HepG2 (cell line): ENCODE results near the gene SAPCD2. TPM values are rescaled to one million over a fixed set of nuclear protein-coding genes. Genes with fewer than 3 reads are reported as not detected.
"Not testable (repeated sequence)": the region's sequence is repeated elsewhere in the genome, so short reads cannot be mapped to it uniquely, and the experiment has no call there.

Experiments used
- ATAC-seq: fragments of 200-7000 bp; cut with Tn5 transposase; 3 replicates; pipeline ENCODE4 v1.9.1; 2020; ENCODE audit warnings: mild to moderate bottlenecking, moderate library complexity
- BruUV-seq: library from RNA; stranded (reverse); fragments of 400-500 nt; replicated peaks from 2 replicates; lab custom pipeline; 2021; lab: Mats Ljungman, UMichigan
- CTCF ChIA-PET: fragments of 300-600 bp; formaldehyde crosslinking; extraction: SDS; loops from one replicate; lab custom pipeline; 2021; ENCODE audit warnings: low total read pairs, inconsistent platforms, low intra/inter-chr PET ratio; lab: Yijun Ruan, JAX
- POLR2A ChIA-PET: fragments of 350-600 bp; sonication (Branson Sonifier 250); formaldehyde crosslinking; loops from one replicate; lab custom pipeline; 2020; ENCODE audit warnings: antibody characterized with exemption, inconsistent platforms; lab: Yijun Ruan, JAX
- DNase-seq: peaks from one replicate; pipeline ENCODE4 v3.0.0-alpha.2; 2015; ENCODE audit warnings: low spot score
- FAIRE-seq: peaks from 3 replicates; lab custom pipeline; 2011; peaks lifted over from hg19 to GRCh38; lab: Jason Lieb, UNC
- H2AFZ ChIP-seq: one replicate; pipeline ENCODE4 v1.6.1; 2011; ENCODE audit warnings: low read length, inconsistent platforms
- H3K27ac ChIP-seq: fragments of 300-600 bp; 3 replicates; pipeline ENCODE4 v1.8.0; 2011; ENCODE audit warnings: mixed run types, mild to moderate bottlenecking, mixed read lengths, low read length, inconsistent platforms; ENCODE audit not compliant: insufficient read depth; ENCODE audit errors: extremely low read length
- H3K27me3 ChIP-seq, 2 experiments: fragments of 200-600 bp in 1 of 2; 2 replicates in 1 of 2; 3 replicates in 1 of 2; pipeline versions ENCODE4 v1.6.0 to v1.8.0; 2011; ENCODE audit warnings: low read length in 2 of 2, mild to moderate bottlenecking in 2 of 2, moderate library complexity in 2 of 2, inconsistent platforms in 1 of 2; ENCODE audit not compliant: insufficient read depth in 2 of 2, control insufficient read depth in 1 of 2
- H3K36me3 ChIP-seq, 2 experiments: fragments of 200-600 bp in 1 of 2; replicated peaks in 1 of 2; 2 replicates in 1 of 2; 3 replicates in 1 of 2; pipeline versions ENCODE4 v1.5.1 to v1.8.0; 2011; ENCODE audit warnings: low read length in 2 of 2, inconsistent platforms in 1 of 2; ENCODE audit not compliant: insufficient read depth in 2 of 2, control insufficient read depth in 1 of 2
- H3K4me1 ChIP-seq: 2 replicates; pipeline ENCODE4 v1.5.1; 2012; ENCODE audit warnings: low read length, inconsistent platforms; ENCODE audit not compliant: insufficient read depth
- H3K4me2 ChIP-seq: 2 replicates; pipeline ENCODE4 v1.6.0; 2011; ENCODE audit warnings: low read depth, low read length, inconsistent platforms
- H3K4me3 ChIP-seq, 3 experiments: fragments of 200-600 bp in 1 of 3; sonication (generic), shearing (Covaris generic) in 1 of 3; replicated peaks in 1 of 3; 2 replicates each; pipeline ENCODE4 v1.5.1; 2011 to 2016; ENCODE audit warnings: low read length in 3 of 3, inconsistent platforms in 2 of 3, low read depth in 2 of 3, mild to moderate bottlenecking in 2 of 3, control low read depth in 1 of 3, mixed read lengths in 1 of 3; ENCODE audit not compliant: insufficient read depth in 1 of 3
- H3K79me2 ChIP-seq: one replicate; pipeline ENCODE4 v1.6.1; 2011; ENCODE audit warnings: low read length, inconsistent platforms; ENCODE audit not compliant: insufficient read depth
- H3K9ac ChIP-seq: 2 replicates; pipeline ENCODE4 v1.6.0; 2011; ENCODE audit warnings: mild to moderate bottlenecking, low read depth, low read length, inconsistent platforms; ENCODE audit not compliant: insufficient read depth
- H3K9me3 ChIP-seq: 2 replicates; pipeline ENCODE4 v1.5.1; 2012; ENCODE audit warnings: mild to moderate bottlenecking, low read length
- H4K20me1 ChIP-seq: 2 replicates; pipeline ENCODE4 v1.6.0; 2011; ENCODE audit warnings: inconsistent platforms, mild to moderate bottlenecking, low read length, moderate library complexity; ENCODE audit not compliant: insufficient read depth
- CEBPG ChIP-seq: IDR thresholded peaks from 2 replicates; pipeline ENCODE4 v1.6.1; 2016
- CREM ChIP-seq, 2 experiments: sonication (generic) in 1 of 2; formaldehyde crosslinking in 1 of 2; IDR thresholded peaks; 2 replicates each; pipeline versions ENCODE4 v1.4.0 to v1.6.1; 2016 to 2020; ENCODE audit warnings: antibody characterized with exemption in 1 of 2, mild to moderate bottlenecking in 1 of 2, missing genetic modification reagents in 1 of 2
- GTF3A ChIP-seq: sonication (generic); formaldehyde crosslinking; conservative IDR thresholded peaks from 2 replicates; pipeline ENCODE4 v1.4.0; 2020; ENCODE audit warnings: mild to moderate bottlenecking, missing genetic modification reagents
- NPAS2 ChIP-seq: sonication (generic); formaldehyde crosslinking; IDR thresholded peaks from 2 replicates; pipeline ENCODE4 v1.8.0; 2022; ENCODE audit warnings: mild to moderate bottlenecking, missing genetic modification reagents, borderline replicate concordance
- PAF1 ChIP-seq: IDR thresholded peaks from 2 replicates; pipeline ENCODE4 v1.6.1; 2016; ENCODE audit warnings: missing genetic modification reagents, missing compliant biosample characterization
- PHF21A ChIP-seq: sonication (generic); formaldehyde crosslinking; IDR thresholded peaks from 2 replicates; pipeline ENCODE4 v1.5.0; 2020; ENCODE audit warnings: mild to moderate bottlenecking, missing genetic modification reagents
- REXO4 ChIP-seq: sonication (generic); formaldehyde crosslinking; IDR thresholded peaks from 2 replicates; pipeline ENCODE4 v1.8.0; 2022; ENCODE audit warnings: missing genetic modification reagents, mild to moderate bottlenecking, borderline replicate concordance
- SMAD1 ChIP-seq: sonication (generic); formaldehyde crosslinking; IDR thresholded peaks from 2 replicates; pipeline ENCODE4 v1.4.0; 2020; ENCODE audit warnings: missing genetic modification reagents, low read depth, mild to moderate bottlenecking, borderline replicate concordance
- SSRP1 ChIP-seq: IDR thresholded peaks from 2 replicates; pipeline ENCODE4 v1.6.1; 2016; ENCODE audit warnings: control low read depth
- ZFP36L1 ChIP-seq: sonication (generic); formaldehyde crosslinking; IDR thresholded peaks from 2 replicates; pipeline ENCODE4 v1.8.0; 2022; ENCODE audit warnings: mild to moderate bottlenecking, missing genetic modification reagents, moderate library complexity
- ZMYM2 ChIP-seq: sonication (generic); formaldehyde crosslinking; IDR thresholded peaks from 2 replicates; pipeline ENCODE4 v1.8.0; 2022; ENCODE audit warnings: mild to moderate bottlenecking, missing genetic modification reagents
- ZNF362 ChIP-seq: sonication (generic); formaldehyde crosslinking; IDR thresholded peaks from 2 replicates; pipeline ENCODE4 v1.4.0; 2020; ENCODE audit warnings: missing genetic modification reagents, mild to moderate bottlenecking, borderline replicate concordance
- ZNF460 ChIP-seq: sonication (generic); formaldehyde crosslinking; IDR thresholded peaks from 2 replicates; pipeline ENCODE4 v1.5.1; 2020; ENCODE audit warnings: missing genetic modification reagents, mild to moderate bottlenecking, borderline replicate concordance
- ZNF546 ChIP-seq: sonication (generic); formaldehyde crosslinking; conservative IDR thresholded peaks from 2 replicates; pipeline ENCODE4 v1.8.1; 2023; ENCODE audit warnings: mild to moderate bottlenecking, missing genetic modification reagents
- ZNF580 ChIP-seq: IDR thresholded peaks from 2 replicates; pipeline ENCODE4 v1.6.1; 2016; ENCODE audit warnings: low read depth, borderline replicate concordance
- ZNF776 ChIP-seq: sonication (generic); formaldehyde crosslinking; IDR thresholded peaks from 2 replicates; pipeline ENCODE4 v1.4.0; 2020; ENCODE audit warnings: mild to moderate bottlenecking, missing genetic modification reagents
- WGBS: methylation state at CpG from one replicate; pipeline ENCODE4 v1.1.6; 2017; ENCODE audit warnings: low lambda C conversion rate; 5-methylcytosine and 5-hydroxymethylcytosine counted together
- in situ Hi-C: cut with HindIII; loops from 2 replicates; pipeline ENCODE4 v1.10.0; 2017; ENCODE audit warnings: low pct_unique_long_range_greater_than_20kb; ENCODE audit not compliant: extremely low pct_ligation_motif_present
- intact Hi-C: fragments of 100-400 bp; cut with micrococcal nuclease; formaldehyde crosslinking; loops from one replicate; pipeline ENCODE4 v1.10.0; 2022; ENCODE audit not compliant: unreplicated experiment
- polyA plus RNA-seq, 8 experiments: library from polyadenylated mRNA; depleted of rRNA in 3 of 8; stranded (reverse) in 7 of 8; unstranded in 1 of 8; fragments of >200 nt; fragmentation: Illumina TruSeq in 4 of 8; extraction: Trizol in 4 of 8; gene quantifications; 2 replicates each; pipeline versions ENCODE4 v1.2.1 to v1.2.3, GENCODE V29; 2011 to 2016; ENCODE audit warnings: low read depth in 4 of 8, missing spikeins in 1 of 8, mixed read lengths in 1 of 8; ENCODE audit not compliant: insufficient read depth in 1 of 8
- total RNA-seq, 5 experiments: library from RNA; depleted of rRNA; stranded (reverse); fragments of >200 nt; fragmentation: Illumina TruSeq; extraction: Trizol; gene quantifications; 2 replicates each; pipeline ENCODE4 v1.2.3, GENCODE V29; 2016; ENCODE audit warnings: low read depth in 1 of 5

The SAPCD2 gene
- total and polyA plus RNA-seq, 2 of the 13 experiments (the other 11 are each of a cell fraction or from before 2014, with no cell fraction given) = 21.9 to 42.8 TPM

DNA sequence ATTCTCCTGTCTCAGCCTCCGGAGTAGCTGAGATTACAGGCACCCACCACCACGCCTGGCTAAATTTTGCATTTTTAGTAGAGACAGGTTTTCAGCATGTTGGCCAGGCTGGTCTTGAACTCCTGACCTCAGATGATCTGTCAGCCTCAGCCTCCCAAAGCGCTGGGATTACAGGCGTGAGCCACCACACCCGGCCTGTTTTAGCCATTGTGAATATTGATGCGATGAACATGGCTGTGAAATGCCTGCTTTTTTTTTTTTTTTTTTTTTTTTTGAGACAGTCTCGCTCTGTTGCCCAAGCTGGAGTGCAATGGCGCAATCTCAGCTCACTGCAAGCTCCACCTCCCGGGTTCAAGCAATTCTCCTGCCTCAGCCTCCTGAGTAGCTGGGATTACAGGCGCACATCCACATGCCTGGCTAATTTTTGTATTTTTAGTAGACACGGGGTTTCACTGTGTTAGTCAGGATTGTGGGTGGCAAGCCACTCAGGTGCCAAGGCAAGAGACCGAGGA lies 47.8 kb upstream of the SAPCD2 start:
- H3K9ac ChIP-seq, H2AFZ ChIP-seq, H3K36me3 ChIP-seq, H3K79me2 ChIP-seq, ATAC-seq, H3K27me3 ChIP-seq, BruUV-seq, in situ Hi-C loops, H3K4me2 ChIP-seq, FAIRE-seq, H3K27ac ChIP-seq, DNase-seq, H4K20me1 ChIP-seq, H3K4me3 ChIP-seq, H3K9me3 ChIP-seq: not testable (repeated sequence)
- intact Hi-C loops = loop anchor here (10.0 kb wide), 1 partner anchor 57 kb away; the partner anchor contains the start of genes LRRC26 and TMEM210
- TF ChIP-seq ZNF460 (CRISPR knock-in tag) (peak; percentile 15; the same call in 1 of the 2 replicates), ZNF362 (peak; percentile 60; the same call in 1 of the 2 replicates), CEBPG (peak; percentile 61)
- H3K4me1 ChIP-seq = peaks cover 47% of the 10 kb centered on the region
- 53% methylated on average over 12 of the region's 12 CpGs for WGBS
- CTCF ChIA-PET = interaction anchor here (0.9 kb wide), 1 partner anchor 118 kb away, joined by 3 read pairs; no protein-coding TSS in a partner anchor
- POLR2A ChIA-PET = interaction anchor here (0.9 to 1.4 kb wide), 7 partner anchors 9 to 159 kb away, joined by 3 to 7 read pairs (median 4); partner anchors contain the start of genes RNF208, RNF224, TOR4A and TPRN

DNA sequence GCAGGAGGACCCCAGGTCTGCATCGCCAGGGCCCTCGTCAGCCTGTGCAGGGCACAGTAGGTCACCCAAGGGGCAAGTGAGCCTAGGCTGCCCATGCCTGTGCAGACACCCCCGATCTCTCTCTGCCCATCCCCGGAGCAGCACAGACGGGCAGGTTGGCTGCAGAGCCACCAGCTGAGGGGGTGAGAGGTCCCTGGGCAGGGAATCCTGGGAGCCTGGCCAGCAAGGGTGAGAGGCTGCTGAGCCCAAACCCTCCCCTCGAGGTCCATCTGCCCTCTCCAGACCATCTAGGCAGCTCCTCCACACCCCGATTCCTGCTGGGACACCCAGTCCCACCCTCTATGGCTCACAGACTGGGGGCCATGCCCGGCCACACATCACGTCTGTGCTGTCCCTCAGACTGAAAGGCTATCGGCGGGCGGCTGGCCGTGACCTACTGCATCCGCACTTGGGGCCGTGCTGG lies 46.9 kb upstream of the SAPCD2 start:
- H2AFZ ChIP-seq = no peak overlapping the region
- POLR2A ChIA-PET = interaction anchor here (0.6 to 1.4 kb wide), 2 partner anchors 34 to 160 kb away, joined by 3 to 4 read pairs; partner anchors contain the start of gene TOR4A
- in situ Hi-C loops (no loop called here), intact Hi-C loops (loop anchor here (10.0 kb wide), 1 partner anchor 58 kb away; the partner anchor contains the start of genes LRRC26 and TMEM210)
- peak overlapping the region; percentile 77 for H3K4me2 ChIP-seq
- CTCF ChIA-PET = no interaction called here
- H4K20me1 ChIP-seq = no peaks in the 10 kb centered on the region
- H3K27me3 ChIP-seq = no peaks in the 10 kb centered on the region
- H3K27ac ChIP-seq = peak overlapping the region; percentile 42
- peak overlapping the region; percentile 3 to 49 (median 8); a peak in 4 of 6 replicates for H3K4me3 ChIP-seq
- peak overlapping the region; percentile 42; the same call in 1 of the 2 replicates for H3K9ac ChIP-seq
- FAIRE-seq (no peak), ATAC-seq (peak; percentile 49), DNase-seq (no peak)
- no peaks in the 10 kb centered on the region for H3K79me2 ChIP-seq
- no TSS peak for BruUV-seq
- H3K36me3 ChIP-seq = no peaks in the 10 kb centered on the region
- WGBS = 45% methylated on average over 6 of the region's 15 CpGs
- H3K4me1 ChIP-seq = peaks cover 50% of the 10 kb centered on the region
- H3K9me3 ChIP-seq = no peaks in the 10 kb centered on the region
- no peak for TF ChIP-seq CREM (IDR thresholded peaks at IDR 0.05)
- no peak for TF ChIP-seq CREM (CRISPR knock-in tag; IDR thresholded peaks at IDR 0.05)
- TF ChIP-seq ZNF546 (CRISPR knock-in tag) = 0 out of 2 replicates have a peak, but pooled peaks have one; percentile 26
- no peak for TF ChIP-seq REXO4 (CRISPR knock-in tag)
- no peak for TF ChIP-seq PAF1 (CRISPR knock-in tag)
- 0 out of 2 replicates have a peak, but pooled peaks have one; percentile 56 for TF ChIP-seq ZNF776
- TF ChIP-seq SSRP1 = no peak
- 0 out of 2 replicates have a peak, but pooled peaks have one; percentile 14 for TF ChIP-seq ZFP36L1 (CRISPR knock-in tag)
- 0 out of 2 replicates have a peak, but pooled peaks have one; percentile 7 for TF ChIP-seq ZNF580
- no peak for TF ChIP-seq NPAS2
- no peak for TF ChIP-seq GTF3A
- TF ChIP-seq PHF21A (CRISPR knock-in tag) = no peak
- TF ChIP-seq SMAD1 (CRISPR knock-in tag) = no peak
- no peak for TF ChIP-seq ZMYM2 (CRISPR knock-in tag)
